ENCODE results near the gene CLCF1.

CLCF1 gene

GRCh38 chr11:67395555-67396258 is 22.3 kb upstream of the CLCF1 start:
- no peak for DNase-seq (ENCODE audit: low spot score)

GRCh38 chr11:67393990-67394389 is 20.6 kb upstream of the CLCF1 start:
- no peak for DNase-seq (ENCODE audit: low spot score)

- DNase-seq (ENCODE audit: low spot score): no peak
These were observed 20.0 kb upstream of the CLCF1 start for GRCh38 chr11:67393437-67393836.

GRCh38 chr11:67392183-67392715 is 18.9 kb upstream of the CLCF1 start:
- DNase-seq (ENCODE audit: low spot score): no peak

GRCh38 chr11:67391304-67392182 is 18.1 kb upstream of the CLCF1 start, which contains the start of gene RAD9A:
RAD9A (plus strand) TSS chr11:67391986; CDS start chr11:67392045, 59 bp downstream.
- DNase-seq (ENCODE audit: low spot score): peak; percentile 96

- DNase-seq (ENCODE audit: low spot score): no peak
These were observed 17.5 kb upstream of the CLCF1 start for GRCh38 chr11:67390947-67391303.

- peak; percentile 54 for DNase-seq (ENCODE audit: low spot score)
These were observed 16.1 kb upstream of the CLCF1 start for GRCh38 chr11:67389477-67389876.

GRCh38 chr11:67387518-67387917 is 14.1 kb upstream of the CLCF1 start:
- no peak for DNase-seq (ENCODE audit: low spot score)

GRCh38 chr11:67387069-67387468 is 13.7 kb upstream of the CLCF1 start:
- no peak for DNase-seq (ENCODE audit: low spot score)

- no peak for DNase-seq (ENCODE audit: low spot score)
These were observed 11.5 kb upstream of the CLCF1 start for GRCh38 chr11:67384851-67385366.

- DNase-seq (ENCODE audit: low spot score): peak; percentile 78
These were observed 9.1 kb upstream of the CLCF1 start for GRCh38 chr11:67382276-67383136.

- peak; percentile 57 for DNase-seq (ENCODE audit: low spot score)
These were observed 8.0 kb upstream of the CLCF1 start for GRCh38 chr11:67381244-67381972.

- no peak for DNase-seq (ENCODE audit: low spot score)
These were observed 6.0 kb upstream of the CLCF1 start for GRCh38 chr11:67379061-67380058.

- DNase-seq (ENCODE audit: low spot score): no peak
These were observed 5.1 kb upstream of the CLCF1 start for GRCh38 chr11:67378544-67378943.

GRCh38 chr11:67376873-67377808 is 3.7 kb upstream of the CLCF1 start:
- DNase-seq (ENCODE audit: low spot score): no peak

GRCh38 chr11:67376063-67376820 is 2.8 kb upstream of the CLCF1 start:
- no peak for DNase-seq (ENCODE audit: low spot score)

GRCh38 chr11:67375320-67376055 is 2.1 kb upstream of the CLCF1 start:
- DNase-seq (ENCODE audit: low spot score): no peak
